ENCODE results near the gene SORBS1. TPM values are rescaled to one million over a fixed set of nuclear protein-coding genes. Genes with fewer than 3 reads are reported as not detected.

SORBS1 gene
- total RNA-seq, 6 experiments from 2014 or later = 0.05 to 0.26 (median 0.18) TPM

- H3K27ac Mint-ChIP-seq = no peak overlapping the region
- H3K4me1 Mint-ChIP-seq (ENCODE audit: low read depth) = 0 out of 2 replicates have a peak, but pooled peaks cover 6% of the 10 kb centered on the region
These were observed 44.3 kb downstream of the SORBS1 start for GRCh38 chr10:95516774-95517373.

GRCh38 chr10:95513941-95514392 lies 47.2 kb downstream of the SORBS1 start:
- DNase-seq = peak; percentile 38
- H3K9me3 Mint-ChIP-seq = no peaks in the 10 kb centered on the region
- peaks cover 6% of the 10 kb centered on the region; the same call in 1 of the 2 replicates for H3K4me1 Mint-ChIP-seq (ENCODE audit: low read depth)
- H3K27me3 Mint-ChIP-seq (ENCODE audit: insufficient read depth) = peaks cover 11% of the 10 kb centered on the region
- H3K36me3 Mint-ChIP-seq (ENCODE audit: low read depth) = no peaks in the 10 kb centered on the region
- H3K27ac Mint-ChIP-seq = no peak overlapping the region
- TF ChIP-seq CTCF (IDR thresholded peaks at IDR 0.05) = no peak
- no peak overlapping the region for H3K4me3 Mint-ChIP-seq

More at GRCh38 chr10:95516774-95517373, 44.3 kb downstream of the SORBS1 start:
- Mint-ChIP-seq H3K36me3 (ENCODE audit: low read depth) (no peaks in the 10 kb centered on the region), H3K27me3 (ENCODE audit: insufficient read depth) (peaks cover 6% of the 10 kb centered on the region), H3K4me3 (no peak overlapping the region), H3K9me3 (no peaks in the 10 kb centered on the region)
- DNase-seq = no peak
- TF ChIP-seq CTCF (IDR thresholded peaks at IDR 0.05) = no peak

- H3K9me3 Mint-ChIP-seq = no peaks in the 10 kb centered on the region
- no peak for TF ChIP-seq CTCF (IDR thresholded peaks at IDR 0.05)
- H3K4me3 Mint-ChIP-seq = no peak overlapping the region
- peaks cover 11% of the 10 kb centered on the region for H3K27me3 Mint-ChIP-seq (ENCODE audit: insufficient read depth)
- H3K4me1 Mint-ChIP-seq (ENCODE audit: low read depth) = peaks cover 15% of the 10 kb centered on the region; the same call in 1 of the 2 replicates
- no peak overlapping the region for H3K27ac Mint-ChIP-seq
- no peaks in the 10 kb centered on the region for H3K36me3 Mint-ChIP-seq (ENCODE audit: low read depth)
- no peak for DNase-seq
These were observed 48.1 kb downstream of the SORBS1 start for GRCh38 chr10:95513008-95513589.

- H3K36me3 Mint-ChIP-seq (ENCODE audit: low read depth) = no peaks in the 10 kb centered on the region
- no peak for DNase-seq
- no peak overlapping the region for H3K4me3 Mint-ChIP-seq
- no peak for TF ChIP-seq CTCF (IDR thresholded peaks at IDR 0.05)
- H3K9me3 Mint-ChIP-seq = no peaks in the 10 kb centered on the region
- H3K27me3 Mint-ChIP-seq (ENCODE audit: insufficient read depth) = peaks cover 11% of the 10 kb centered on the region
- peaks cover 16% of the 10 kb centered on the region; the same call in 1 of the 2 replicates for H3K4me1 Mint-ChIP-seq (ENCODE audit: low read depth)
- no peak overlapping the region for H3K27ac Mint-ChIP-seq
These were observed 49.9 kb downstream of the SORBS1 start for GRCh38 chr10:95511314-95511713.

- H3K4me1 Mint-ChIP-seq (ENCODE audit: low read depth) = peaks cover 15% of the 10 kb centered on the region; the same call in 1 of the 2 replicates
These were observed 51.9 kb downstream of the SORBS1 start for GRCh38 chr10:95509251-95509650.

More at GRCh38 chr10:95509251-95509650, 51.9 kb downstream of the SORBS1 start:
- H3K9me3 Mint-ChIP-seq = no peaks in the 10 kb centered on the region
- H3K27ac Mint-ChIP-seq = no peak overlapping the region
- peaks cover 11% of the 10 kb centered on the region for H3K27me3 Mint-ChIP-seq (ENCODE audit: insufficient read depth)
- no peak for TF ChIP-seq CTCF (IDR thresholded peaks at IDR 0.05)
- DNase-seq = no peak
- no peaks in the 10 kb centered on the region for H3K36me3 Mint-ChIP-seq (ENCODE audit: low read depth)
- peak overlapping the region; percentile 71 for H3K4me3 Mint-ChIP-seq

Measured in HFFc6 (cell line).